Activated CD4-positive, alpha-beta memory T cell treated with anti-CD3 and anti-CD28 coated beads for 36 hours (primary cell): ENCODE results near the gene CEP41. TPM values are rescaled to one million over a fixed set of nuclear protein-coding genes. Genes with fewer than 3 reads are reported as not detected.

ENCODE experiments used
- CTCF ChIA-PET: fragments of 350-600 bp; sonication (Branson Sonifier 250); formaldehyde crosslinking; loops from one replicate; lab custom pipeline; 2021; ENCODE audit warnings: antibody characterized with exemption, inconsistent platforms; lab: Charles Lee
- POLR2A ChIA-PET: fragments of 350-600 bp; sonication (Branson Sonifier 250); formaldehyde crosslinking; loops from one replicate; lab custom pipeline; 2021; ENCODE audit warnings: antibody characterized with exemption; lab: Charles Lee
- DNase-seq: peaks from one replicate; pipeline ENCODE4 v3.0.0-alpha.2; 2020
- H3K27ac Mint-ChIP-seq: one replicate; pipeline ENCODE4 v1.8.0; 2021; ENCODE audit warnings: mixed read lengths
- H3K27me3 Mint-ChIP-seq: one replicate; pipeline ENCODE4 v1.8.0; 2021; ENCODE audit warnings: mixed read lengths
- H3K36me3 Mint-ChIP-seq: one replicate; pipeline ENCODE4 v1.8.0; 2021; ENCODE audit warnings: mixed read lengths
- H3K4me1 Mint-ChIP-seq: one replicate; pipeline ENCODE4 v1.8.0; 2021; ENCODE audit warnings: low read depth, mixed read lengths
- H3K4me3 Mint-ChIP-seq: one replicate; pipeline ENCODE4 v1.8.0; 2021; ENCODE audit warnings: mild to moderate bottlenecking, mixed read lengths
- H3K9me3 Mint-ChIP-seq: one replicate; pipeline ENCODE4 v1.8.0; 2021; ENCODE audit warnings: mixed read lengths
- intact Hi-C: fragments of 100-400 bp; cut with micrococcal nuclease; formaldehyde crosslinking; loops from one replicate; pipeline ENCODE4 v1.15.1; 2023
- total RNA-seq, 2 experiments: library from RNA; stranded (reverse); gene quantifications; one replicate each; pipeline ENCODE4 v1.2.3, GENCODE V29; 2021

Gene CEP41
- total RNA-seq, 2 experiments from 2014 or later, result 14.0 to 16.4 TPM

- H3K9me3 Mint-ChIP-seq, result no peaks in the 10 kb centered on the region
- no peak overlapping the region for H3K27ac Mint-ChIP-seq
- H3K36me3 Mint-ChIP-seq, result peaks cover 9% of the 10 kb centered on the region
- H3K27me3 Mint-ChIP-seq, result no peaks in the 10 kb centered on the region
- no peak for DNase-seq
- ChIA-PET CTCF (no interaction called here), POLR2A (no interaction called here)
- no peak overlapping the region for H3K4me3 Mint-ChIP-seq
- H3K4me1 Mint-ChIP-seq, result peaks cover 16% of the 10 kb centered on the region
- intact Hi-C loops, result loop anchor here (2.0 kb wide), 1 partner anchor 19 kb away; no protein-coding TSS in a partner anchor
Measured at GRCh38 chr7:130395421-130395820, 45.4 kb downstream of the CEP41 start.

- ChIA-PET CTCF (interaction anchor here (0.6 to 1.1 kb wide), 2 partner anchors 363 to 887 kb away, joined by 3 read pairs; no protein-coding TSS in a partner anchor), POLR2A (no interaction called here)
- Mint-ChIP-seq H3K9me3 (no peaks in the 10 kb centered on the region), H3K4me3 (no peak overlapping the region), H3K36me3 (peaks cover 2% of the 10 kb centered on the region), H3K27ac (no peak overlapping the region), H3K27me3 (no peaks in the 10 kb centered on the region), H3K4me1 (peaks cover 16% of the 10 kb centered on the region)
- intact Hi-C loops, result loop anchor here (2.0 kb wide), 1 partner anchor 20 kb away; no protein-coding TSS in a partner anchor
- DNase-seq, result peak; percentile 21
Measured at GRCh38 chr7:130394421-130395195, 46.2 kb downstream of the CEP41 start.

- no peaks in the 10 kb centered on the region for H3K36me3 Mint-ChIP-seq
- ChIA-PET CTCF (interaction anchor here (0.6 to 1.1 kb wide), 2 partner anchors 364 to 888 kb away, joined by 3 read pairs; no protein-coding TSS in a partner anchor), POLR2A (no interaction called here)
- peaks cover 16% of the 10 kb centered on the region for H3K4me1 Mint-ChIP-seq
- H3K9me3 Mint-ChIP-seq, result no peaks in the 10 kb centered on the region
- no peaks in the 10 kb centered on the region for H3K27me3 Mint-ChIP-seq
- intact Hi-C loops, result loop anchor here (2.0 kb wide), 1 partner anchor 21 kb away; no protein-coding TSS in a partner anchor
- no peak overlapping the region for H3K27ac Mint-ChIP-seq
- H3K4me3 Mint-ChIP-seq, result no peak overlapping the region
- no peak for DNase-seq
Measured at GRCh38 chr7:130393841-130394411, 46.9 kb downstream of the CEP41 start.

- H3K4me3 Mint-ChIP-seq, result no peak overlapping the region
- peaks cover 16% of the 10 kb centered on the region for H3K4me1 Mint-ChIP-seq
- no peaks in the 10 kb centered on the region for H3K36me3 Mint-ChIP-seq
- intact Hi-C loops, result no loop called here
- ChIA-PET CTCF (no interaction called here), POLR2A (interaction anchor here (1.1 kb wide), 2 partner anchors 59 to 116 kb away, joined by 3 to 4 read pairs; no protein-coding TSS in a partner anchor)
- DNase-seq, result no peak
- no peaks in the 10 kb centered on the region for H3K27me3 Mint-ChIP-seq
- H3K27ac Mint-ChIP-seq, result no peak overlapping the region
- H3K9me3 Mint-ChIP-seq, result no peaks in the 10 kb centered on the region
Measured at GRCh38 chr7:130393101-130393561, 47.7 kb downstream of the CEP41 start.

GRCh38 chr7:130390486-130390885 is 50.3 kb downstream of the CEP41 start:
- intact Hi-C loops, result no loop called here
- CTCF ChIA-PET, result no interaction called here
- POLR2A ChIA-PET, result no interaction called here
- Mint-ChIP-seq H3K9me3 (no peaks in the 10 kb centered on the region), H3K36me3 (no peaks in the 10 kb centered on the region), H3K4me3 (no peak overlapping the region), H3K27me3 (no peaks in the 10 kb centered on the region), H3K4me1 (peaks cover 16% of the 10 kb centered on the region), H3K27ac (no peak overlapping the region)
- DNase-seq, result no peak

GRCh38 chr7:130388671-130389070 is 52.1 kb downstream of the CEP41 start:
- Mint-ChIP-seq H3K4me1 (peaks cover 4% of the 10 kb centered on the region), H3K36me3 (no peaks in the 10 kb centered on the region), H3K9me3 (no peaks in the 10 kb centered on the region), H3K27ac (no peak overlapping the region), H3K4me3 (no peak overlapping the region), H3K27me3 (no peaks in the 10 kb centered on the region)
- ChIA-PET CTCF (no interaction called here), POLR2A (no interaction called here)
- no peak for DNase-seq
- intact Hi-C loops, result no loop called here

- Mint-ChIP-seq H3K27me3 (no peaks in the 10 kb centered on the region), H3K4me3 (no peak overlapping the region), H3K36me3 (no peaks in the 10 kb centered on the region), H3K27ac (no peak overlapping the region), H3K4me1 (no peaks in the 10 kb centered on the region), H3K9me3 (no peaks in the 10 kb centered on the region)
- POLR2A ChIA-PET, result no interaction called here
- CTCF ChIA-PET, result no interaction called here
- DNase-seq, result no peak
- intact Hi-C loops, result no loop called here
Measured at GRCh38 chr7:130387628-130388403, 53.0 kb downstream of the CEP41 start.

- intact Hi-C loops, result no loop called here
- Mint-ChIP-seq H3K4me1 (no peaks in the 10 kb centered on the region), H3K4me3 (no peak overlapping the region), H3K9me3 (no peaks in the 10 kb centered on the region), H3K27me3 (no peaks in the 10 kb centered on the region), H3K27ac (no peak overlapping the region), H3K36me3 (no peaks in the 10 kb centered on the region)
- ChIA-PET POLR2A (no interaction called here), CTCF (no interaction called here)
- DNase-seq, result no peak
Measured at GRCh38 chr7:130387306-130387627, 53.5 kb downstream of the CEP41 start.

- Mint-ChIP-seq H3K27me3 (no peaks in the 10 kb centered on the region), H3K36me3 (no peaks in the 10 kb centered on the region), H3K27ac (no peak overlapping the region), H3K4me3 (no peak overlapping the region), H3K4me1 (no peaks in the 10 kb centered on the region), H3K9me3 (no peaks in the 10 kb centered on the region)
- DNase-seq, result no peak
- ChIA-PET POLR2A (no interaction called here), CTCF (no interaction called here)
- intact Hi-C loops, result no loop called here
Measured at GRCh38 chr7:130386876-130387275, 53.9 kb downstream of the CEP41 start.

- no peaks in the 10 kb centered on the region for H3K9me3 Mint-ChIP-seq
- H3K27ac Mint-ChIP-seq, result no peak overlapping the region
- CTCF ChIA-PET, result no interaction called here
- POLR2A ChIA-PET, result no interaction called here
- no peak overlapping the region for H3K4me3 Mint-ChIP-seq
- no peaks in the 10 kb centered on the region for H3K27me3 Mint-ChIP-seq
- no peak for DNase-seq
- no peaks in the 10 kb centered on the region for H3K36me3 Mint-ChIP-seq
- intact Hi-C loops, result no loop called here
- no peaks in the 10 kb centered on the region for H3K4me1 Mint-ChIP-seq
Measured at GRCh38 chr7:130385600-130386066, 55.2 kb downstream of the CEP41 start.

GRCh38 chr7:130384841-130385599 is 55.8 kb downstream of the CEP41 start:
- ChIA-PET POLR2A (no interaction called here), CTCF (interaction anchor here (0.6 kb wide), 1 partner anchor 22 kb away, joined by 3 read pairs; no protein-coding TSS in a partner anchor)
- intact Hi-C loops, result no loop called here

More at GRCh38 chr7:130384841-130385599, 55.8 kb downstream of the CEP41 start:
- no peaks in the 10 kb centered on the region for H3K36me3 Mint-ChIP-seq
- no peak overlapping the region for H3K4me3 Mint-ChIP-seq
- no peaks in the 10 kb centered on the region for H3K4me1 Mint-ChIP-seq
- no peaks in the 10 kb centered on the region for H3K9me3 Mint-ChIP-seq
- no peaks in the 10 kb centered on the region for H3K27me3 Mint-ChIP-seq
- H3K27ac Mint-ChIP-seq, result no peak overlapping the region
- DNase-seq, result no peak
